ENCODE data around the gene FAM151A.

Gene FAM151A

GRCh38 chr1:54623216-54624007 lies at the start of gene FAM151A:
FAM151A (minus strand) TSS chr1:54623525; CDS start chr1:54623395, 130 bp downstream.
- DNase-seq (ENCODE audit: low spot score), result no peak

- DNase-seq (ENCODE audit: low spot score), result peak; percentile 75
Measured at GRCh38 chr1:54671985-54672608, 48.8 kb upstream of the FAM151A start.

GRCh38 chr1:54668567-54668966 lies 45.2 kb upstream of the FAM151A start:
- DNase-seq (ENCODE audit: low spot score), result no peak

- DNase-seq (ENCODE audit: low spot score), result no peak
Measured at GRCh38 chr1:54667797-54668196, 44.5 kb upstream of the FAM151A start.

- DNase-seq (ENCODE audit: low spot score), result no peak
Measured at GRCh38 chr1:54666333-54666732, 43.0 kb upstream of the FAM151A start.

- no peak for DNase-seq (ENCODE audit: low spot score)
Measured at GRCh38 chr1:54665852-54666251, 42.5 kb upstream of the FAM151A start.

- DNase-seq (ENCODE audit: low spot score), result no peak
Measured at GRCh38 chr1:54664364-54664763, 41.0 kb upstream of the FAM151A start.

- no peak for DNase-seq (ENCODE audit: low spot score)
Measured at GRCh38 chr1:54663725-54664124, 40.4 kb upstream of the FAM151A start.

- no peak for DNase-seq (ENCODE audit: low spot score)
Measured at GRCh38 chr1:54658164-54658913, 35.0 kb upstream of the FAM151A start.

GRCh38 chr1:54653036-54653435 lies 29.7 kb upstream of the FAM151A start:
- peak; percentile 48 for DNase-seq (ENCODE audit: low spot score)

- no peak for DNase-seq (ENCODE audit: low spot score)
Measured at GRCh38 chr1:54652168-54652567, 28.8 kb upstream of the FAM151A start.

GRCh38 chr1:54651608-54652007 lies 28.3 kb upstream of the FAM151A start:
- DNase-seq (ENCODE audit: low spot score), result no peak

GRCh38 chr1:54650417-54650816 lies 27.1 kb upstream of the FAM151A start:
- no peak for DNase-seq (ENCODE audit: low spot score)

GRCh38 chr1:54649921-54650320 lies 26.6 kb upstream of the FAM151A start:
- no peak for DNase-seq (ENCODE audit: low spot score)

GRCh38 chr1:54649130-54649898 lies 26.0 kb upstream of the FAM151A start:
- no peak for DNase-seq (ENCODE audit: low spot score)

- DNase-seq (ENCODE audit: low spot score), result no peak
Measured at GRCh38 chr1:54645806-54646676, 22.7 kb upstream of the FAM151A start.

- DNase-seq (ENCODE audit: low spot score), result no peak
Measured at GRCh38 chr1:54643736-54644135, 20.4 kb upstream of the FAM151A start.

- no peak for DNase-seq (ENCODE audit: low spot score)
Measured at GRCh38 chr1:54640863-54641836, 17.8 kb upstream of the FAM151A start, which contains the start of gene MROH7. MROH7 (plus strand) TSS chr1:54641786; CDS start chr1:54652927, 11,141 bp downstream.

GRCh38 chr1:54640361-54640760 lies 17.0 kb upstream of the FAM151A start:
- no peak for DNase-seq (ENCODE audit: low spot score)

Measured in AG08395 (cell line).